Mammary epithelial cell (primary cell): ENCODE results near the gene FAM229A.
"Not testable (repeated sequence)": the region's sequence is repeated elsewhere in the genome, so short reads cannot be mapped to it uniquely, and the experiment has no call there.

Source experiments
- EZH2 ChIP-seq: IDR thresholded peaks from 2 replicates; pipeline ENCODE4 v1.6.1; 2012; ENCODE audit warnings: low read length, inconsistent platforms, borderline replicate concordance
- TF ChIP-seq, protein P1 (sequence below), 2 donors: IDR thresholded peaks in 1 of 2; conservative IDR thresholded peaks in 1 of 2; 2 replicates each; pipeline ENCODE4 v1.5.1; 2011 to 2012; ENCODE audit warnings: inconsistent platforms in 2 of 2, low read length in 2 of 2, mild to moderate bottlenecking in 2 of 2, control low read depth in 1 of 2, low read depth in 1 of 2; ENCODE audit not compliant: insufficient read depth in 1 of 2; ENCODE audit errors: extremely low read depth in 1 of 2

DNA sequence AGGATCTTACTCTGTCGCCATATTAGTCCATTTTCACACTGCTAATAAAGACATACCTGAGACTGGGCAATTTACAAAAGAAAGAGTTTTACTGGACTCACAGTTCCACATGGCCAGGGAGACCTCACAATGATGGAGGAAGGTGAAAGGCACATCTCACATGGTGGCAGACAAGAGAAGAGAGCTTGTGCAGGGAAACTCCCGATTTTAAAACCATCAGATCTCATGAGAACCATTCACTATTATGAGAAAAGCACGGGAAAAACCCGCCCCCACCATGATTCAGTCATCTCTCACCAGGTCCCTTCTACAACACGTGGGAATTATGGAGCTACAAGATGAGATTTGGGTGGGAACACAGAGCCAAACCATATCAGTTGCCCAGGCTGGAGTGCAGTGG, 34.2 kb upstream of the FAM229A start:
- TF ChIP-seq, protein P1, sequence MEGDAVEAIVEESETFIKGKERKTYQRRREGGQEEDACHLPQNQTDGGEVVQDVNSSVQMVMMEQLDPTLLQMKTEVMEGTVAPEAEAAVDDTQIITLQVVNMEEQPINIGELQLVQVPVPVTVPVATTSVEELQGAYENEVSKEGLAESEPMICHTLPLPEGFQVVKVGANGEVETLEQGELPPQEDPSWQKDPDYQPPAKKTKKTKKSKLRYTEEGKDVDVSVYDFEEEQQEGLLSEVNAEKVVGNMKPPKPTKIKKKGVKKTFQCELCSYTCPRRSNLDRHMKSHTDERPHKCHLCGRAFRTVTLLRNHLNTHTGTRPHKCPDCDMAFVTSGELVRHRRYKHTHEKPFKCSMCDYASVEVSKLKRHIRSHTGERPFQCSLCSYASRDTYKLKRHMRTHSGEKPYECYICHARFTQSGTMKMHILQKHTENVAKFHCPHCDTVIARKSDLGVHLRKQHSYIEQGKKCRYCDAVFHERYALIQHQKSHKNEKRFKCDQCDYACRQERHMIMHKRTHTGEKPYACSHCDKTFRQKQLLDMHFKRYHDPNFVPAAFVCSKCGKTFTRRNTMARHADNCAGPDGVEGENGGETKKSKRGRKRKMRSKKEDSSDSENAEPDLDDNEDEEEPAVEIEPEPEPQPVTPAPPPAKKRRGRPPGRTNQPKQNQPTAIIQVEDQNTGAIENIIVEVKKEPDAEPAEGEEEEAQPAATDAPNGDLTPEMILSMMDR (conservative IDR thresholded peaks at IDR 0.05 in 1 of 2, IDR thresholded peaks at IDR 0.05 in 1 of 2; ENCODE audit: extremely low read depth in 1 of 2, insufficient read depth in 1 of 2, low read depth in 1 of 2, low read length in 2 of 2) = not testable (repeated sequence)
- not testable (repeated sequence) for TF ChIP-seq EZH2
